Neural crest cell (in vitro differentiated cells): ENCODE measurements around the gene APH1B. TPM values are rescaled to one million over a fixed set of nuclear protein-coding genes. Genes with fewer than 3 reads are reported as not detected.
A peak's percentile ranks its signal among the peaks of the same experiment; 100 is the strongest.

ENCODE experiments used
- DNase-seq: peaks from one replicate; pipeline ENCODE4 v3.0.0; 2021; ENCODE audit warnings: low read depth, mixed read lengths, low spot score
- H3K27ac Mint-ChIP-seq: one replicate; pipeline ENCODE4 v1.8.0; 2021; ENCODE audit warnings: mild to moderate bottlenecking, mixed read lengths; ENCODE audit not compliant: unreplicated experiment
- H3K27me3 Mint-ChIP-seq: 2 replicates; pipeline ENCODE4 v1.8.0; 2021; ENCODE audit warnings: low read depth, mild to moderate bottlenecking, mixed read lengths
- H3K36me3 Mint-ChIP-seq: 2 replicates; pipeline ENCODE4 v1.8.0; 2021; ENCODE audit warnings: low read depth, mild to moderate bottlenecking, mixed read lengths
- H3K4me1 Mint-ChIP-seq: 2 replicates; pipeline ENCODE4 v1.8.0; 2021; ENCODE audit warnings: mixed read lengths
- H3K4me3 Mint-ChIP-seq: one replicate; pipeline ENCODE4 v1.8.0; 2021; ENCODE audit warnings: mild to moderate bottlenecking, mixed read lengths
- H3K9me3 Mint-ChIP-seq: 2 replicates; pipeline ENCODE4 v1.8.0; 2021; ENCODE audit warnings: mixed read lengths
- CTCF ChIP-seq: fragments of 200-600 bp; sonication (generic); conservative IDR thresholded peaks from 2 replicates; pipeline ENCODE4 v1.5.0; 2021; ENCODE audit warnings: antibody characterized with exemption, mild to moderate bottlenecking
- total RNA-seq: library from RNA; stranded (reverse); gene quantifications from 2 replicates; pipeline ENCODE4 v1.2.1, GENCODE V29; 2021

The APH1B gene
- total RNA-seq, 1 donor from 2014 or later: 18.5 TPM

- Mint-ChIP-seq H3K27me3 (no peaks in the 10 kb centered on the region), H3K36me3 (peaks cover 5% of the 10 kb centered on the region), H3K27ac (peak overlapping the region; percentile 20), H3K4me3 (no peak overlapping the region), H3K4me1 (peaks cover 36% of the 10 kb centered on the region), H3K9me3 (no peaks in the 10 kb centered on the region)
- no peak for TF ChIP-seq CTCF
- DNase-seq: no peak
These were observed 17.9 kb downstream of the APH1B start for GRCh38 chr15:63295341-63295740.

DNA sequence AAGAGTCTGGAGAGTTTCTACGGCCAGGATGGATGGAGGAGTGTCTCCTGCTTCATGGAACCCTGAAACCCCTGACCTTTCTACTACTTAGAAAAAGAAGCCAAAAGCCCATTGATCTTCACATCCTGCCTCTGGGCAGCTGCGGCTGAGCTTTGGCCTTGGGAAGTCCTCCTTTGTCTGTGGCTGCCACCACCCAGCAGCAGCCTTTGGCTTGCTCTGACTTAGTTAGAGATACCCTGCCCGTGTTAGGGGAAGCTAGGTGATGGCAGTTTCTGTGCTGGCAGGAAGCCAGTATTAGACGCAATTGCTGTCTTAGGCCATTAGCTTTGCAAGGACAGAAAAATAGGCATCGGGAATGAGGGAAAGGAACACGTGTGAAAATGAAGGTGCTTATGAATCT, 18.8 kb downstream of the APH1B start:
- peaks cover 35% of the 10 kb centered on the region for H3K4me1 Mint-ChIP-seq
- H3K27ac Mint-ChIP-seq: peak overlapping the region; percentile 68
- no peaks in the 10 kb centered on the region for H3K9me3 Mint-ChIP-seq
- no peak for DNase-seq
- peaks cover 9% of the 10 kb centered on the region for H3K36me3 Mint-ChIP-seq
- H3K27me3 Mint-ChIP-seq: no peaks in the 10 kb centered on the region
- no peak for TF ChIP-seq CTCF
- H3K4me3 Mint-ChIP-seq: no peak overlapping the region

DNA sequence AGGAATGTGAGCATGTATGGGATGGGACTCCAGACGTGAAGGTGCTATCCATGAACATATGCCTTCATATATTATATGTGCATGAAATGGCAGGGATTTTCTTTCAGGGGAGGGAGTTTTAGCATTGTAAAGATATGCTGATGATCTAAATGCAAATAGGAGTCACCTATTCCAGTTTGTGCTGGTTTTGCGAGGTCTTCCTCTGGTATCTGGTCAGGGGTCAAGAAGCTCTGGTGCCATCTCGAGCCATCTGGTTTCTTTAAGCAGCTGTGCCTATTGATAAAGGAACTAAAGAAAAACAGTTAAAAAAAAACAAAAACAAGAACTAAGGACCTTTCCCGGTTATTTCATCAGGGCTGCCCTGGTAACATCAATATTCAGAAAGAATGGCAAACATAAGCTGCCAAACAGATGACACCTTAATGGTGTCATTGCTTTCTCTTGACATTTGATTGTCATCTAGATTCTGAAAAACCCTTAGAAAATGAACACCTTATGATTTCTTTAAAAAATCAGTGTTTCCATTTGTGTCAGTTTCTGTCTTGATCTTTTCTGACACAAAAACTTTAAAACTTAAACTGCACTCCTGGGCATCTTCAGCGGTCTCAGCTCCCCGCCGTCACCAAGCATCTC, 22.7 kb downstream of the APH1B start:
- no peak for DNase-seq
- TF ChIP-seq CTCF: no peak
- Mint-ChIP-seq H3K4me1 (peaks cover 41% of the 10 kb centered on the region), H3K36me3 (peaks cover 9% of the 10 kb centered on the region), H3K4me3 (no peak overlapping the region), H3K27ac (no peak overlapping the region), H3K9me3 (no peaks in the 10 kb centered on the region), H3K27me3 (no peaks in the 10 kb centered on the region)

DNA sequence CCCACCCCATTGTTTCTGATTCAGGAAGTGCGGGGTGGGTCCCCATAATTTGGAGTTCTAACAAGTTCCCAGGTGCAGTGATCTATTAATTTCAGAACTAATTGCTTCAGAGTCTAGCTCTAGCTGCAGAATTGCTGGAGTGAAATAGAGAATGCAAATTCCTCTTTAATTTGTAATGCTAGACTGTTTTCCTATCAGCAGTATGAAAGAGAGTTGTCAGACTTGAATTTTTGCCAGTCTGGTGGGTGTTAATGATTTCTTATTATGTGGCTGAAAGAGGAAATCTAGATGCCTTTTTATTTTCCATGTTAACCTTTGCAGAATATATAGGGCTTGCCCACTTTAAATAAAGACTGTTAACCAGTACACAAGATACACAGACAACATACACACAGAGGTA, 23.7 kb downstream of the APH1B start:
- no peaks in the 10 kb centered on the region for H3K27me3 Mint-ChIP-seq
- peaks cover 6% of the 10 kb centered on the region for H3K36me3 Mint-ChIP-seq
- no peak overlapping the region for H3K27ac Mint-ChIP-seq
- peaks cover 34% of the 10 kb centered on the region for H3K4me1 Mint-ChIP-seq
- no peak for DNase-seq
- H3K9me3 Mint-ChIP-seq: no peaks in the 10 kb centered on the region
- no peak overlapping the region for H3K4me3 Mint-ChIP-seq
- TF ChIP-seq CTCF: no peak

DNA sequence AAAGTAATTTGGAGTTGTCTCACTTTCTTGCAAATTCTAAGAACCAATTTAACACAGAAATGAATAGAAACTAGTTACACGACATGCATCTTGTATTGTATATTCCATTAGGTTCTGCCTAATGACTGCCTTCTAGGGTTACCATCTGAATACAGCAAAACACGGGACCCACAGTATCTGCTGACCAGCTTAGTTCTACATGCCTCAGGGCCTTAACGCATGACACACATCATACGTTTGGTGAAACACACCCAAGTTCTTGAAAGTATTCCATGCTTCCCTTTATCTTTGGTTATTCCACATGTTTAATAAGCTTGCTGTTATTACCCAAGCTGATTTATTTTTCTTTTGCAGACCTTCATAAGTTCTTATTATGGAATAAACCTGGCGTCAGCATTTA, 27.9 kb downstream of the APH1B start:
- TF ChIP-seq CTCF: no peak
- peaks cover 36% of the 10 kb centered on the region for H3K4me1 Mint-ChIP-seq
- H3K9me3 Mint-ChIP-seq: no peaks in the 10 kb centered on the region
- peaks cover 11% of the 10 kb centered on the region for H3K36me3 Mint-ChIP-seq
- DNase-seq: no peak
- H3K27me3 Mint-ChIP-seq: no peaks in the 10 kb centered on the region
- no peak overlapping the region for H3K27ac Mint-ChIP-seq
- H3K4me3 Mint-ChIP-seq: no peak overlapping the region
